D341Med (cell line): Measurements from ENCODE around the gene IGF2R.
"Not testable (repeated sequence)": the region's sequence is repeated elsewhere in the genome, so short reads cannot be mapped to it uniquely, and the experiment has no call there.

Experiments used
- DNase-seq: peaks from one replicate; pipeline ENCODE4 v3.0.0; 2012; ENCODE audit warnings: low spot score

The IGF2R gene

GRCh38 chr6:160138839-160139419, 170.0 kb downstream of the IGF2R start:
- DNase-seq: no peak

GRCh38 chr6:160139420-160139851, 170.6 kb downstream of the IGF2R start:
- no peak for DNase-seq

GRCh38 chr6:160140493-160140892, 171.6 kb downstream of the IGF2R start:
- not testable (repeated sequence) for DNase-seq

- no peak for DNase-seq
These were observed 172.3 kb downstream of the IGF2R start for GRCh38 chr6:160141001-160141726.

GRCh38 chr6:160142115-160142715, 173.3 kb downstream of the IGF2R start:
- DNase-seq: no peak

GRCh38 chr6:160146454-160147145, 177.7 kb downstream of the IGF2R start:
- no peak for DNase-seq

- no peak for DNase-seq
These were observed 178.3 kb downstream of the IGF2R start for GRCh38 chr6:160147146-160147536.

GRCh38 chr6:160154471-160154870, 185.6 kb downstream of the IGF2R start:
- no peak for DNase-seq

- DNase-seq: no peak
These were observed 188.0 kb downstream of the IGF2R start for GRCh38 chr6:160156842-160157241.

- DNase-seq: no peak
These were observed 191.6 kb downstream of the IGF2R start for GRCh38 chr6:160160450-160160849.
